GM19238 (cell line): ENCODE results near the gene RAP1GAP.

Source experiments
- DNase-seq: peaks from one replicate; pipeline ENCODE4 v3.0.0; 2011; ENCODE audit warnings: low spot score; ENCODE audit not compliant: insufficient read length

RAP1GAP gene

DNA sequence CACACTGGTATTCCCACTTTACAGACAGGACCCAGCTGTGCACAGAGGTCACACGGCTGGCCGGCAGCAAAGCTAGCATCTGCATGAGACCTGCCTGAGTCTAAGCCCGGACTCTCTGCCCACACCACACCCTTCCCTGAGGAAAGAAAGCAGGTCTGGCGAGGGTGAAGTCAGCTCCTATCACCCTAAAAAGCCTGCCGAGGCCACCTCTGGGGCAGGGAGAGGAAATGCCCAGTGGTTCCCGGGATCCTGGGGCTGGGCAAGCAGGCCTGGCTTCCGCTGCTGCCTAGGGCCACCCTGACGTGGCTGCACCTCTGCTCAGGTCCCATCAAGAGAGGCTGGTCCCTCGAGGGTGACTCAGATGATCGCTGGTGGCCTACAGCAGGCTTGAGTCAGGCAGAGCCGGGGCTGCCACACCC lies 42.2 kb downstream of the RAP1GAP start:
- no peak for DNase-seq

- no peak for DNase-seq
Observed at GRCh38 chr1:21625390-21626190, 43.6 kb downstream of the RAP1GAP start.

- DNase-seq, result no peak
Observed at GRCh38 chr1:21624571-21625389, 44.4 kb downstream of the RAP1GAP start.

DNA sequence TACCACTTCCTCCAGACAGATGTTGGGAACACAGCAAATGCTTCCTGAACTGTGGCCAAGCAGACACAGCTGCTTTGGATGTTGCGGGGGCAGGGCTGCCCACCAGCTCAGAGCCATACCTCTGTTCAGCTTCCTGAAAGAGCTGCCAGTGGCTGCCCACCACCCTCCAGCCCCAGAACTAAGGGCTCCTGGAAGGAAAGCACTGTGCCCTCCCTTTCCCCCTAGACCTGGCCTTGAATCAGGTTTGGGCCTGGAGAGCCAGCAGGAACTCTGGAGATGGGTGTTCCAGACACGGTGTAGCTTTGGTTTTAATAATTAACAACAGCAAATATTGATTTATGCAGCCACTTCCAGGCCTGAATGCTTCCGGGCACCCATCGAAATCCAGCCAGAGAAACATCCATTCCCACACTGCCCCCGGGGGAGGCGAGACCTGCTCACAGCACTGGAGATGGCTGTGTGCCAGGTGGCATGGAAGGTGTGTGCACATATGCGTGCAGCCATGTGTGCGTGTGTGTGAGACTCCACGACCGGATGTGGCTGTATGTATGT lies 45.7 kb downstream of the RAP1GAP start:
- no peak for DNase-seq

- DNase-seq, result peak; percentile 40
Observed at GRCh38 chr1:21622466-21623315, 46.5 kb downstream of the RAP1GAP start.

DNA sequence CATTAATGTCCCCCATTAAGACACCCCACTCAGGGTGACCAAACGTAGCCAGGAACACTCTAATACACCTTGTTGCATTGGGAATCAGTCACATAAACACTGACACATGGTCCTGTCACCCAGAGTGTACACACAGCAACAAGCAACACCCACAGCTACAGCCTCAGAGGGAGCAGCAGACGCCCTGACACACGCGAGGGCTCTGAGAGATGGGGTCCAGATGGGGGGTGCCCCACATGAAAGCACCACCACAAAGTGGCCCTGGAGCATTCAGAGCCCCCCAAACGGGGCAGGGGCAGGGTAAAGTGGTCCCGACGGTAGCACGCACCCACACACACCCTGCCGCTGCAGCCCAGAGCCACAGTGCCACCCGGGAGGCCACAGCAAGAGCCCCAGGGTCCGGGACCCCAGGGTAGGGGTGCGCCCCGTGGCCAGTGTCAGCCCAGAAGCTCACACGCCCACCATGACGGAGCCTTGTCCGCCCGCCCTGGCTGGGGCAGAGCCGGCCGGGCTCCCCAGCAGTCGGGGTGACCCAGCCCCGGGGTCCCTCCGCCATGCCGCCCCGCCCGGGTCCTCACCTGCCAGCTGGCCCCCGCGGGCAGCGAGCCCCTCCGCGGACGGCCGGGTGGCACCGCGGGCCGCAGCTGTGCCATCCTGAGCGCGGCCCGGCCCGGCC lies 47.3 kb downstream of the RAP1GAP start:
- no peak for DNase-seq

DNA sequence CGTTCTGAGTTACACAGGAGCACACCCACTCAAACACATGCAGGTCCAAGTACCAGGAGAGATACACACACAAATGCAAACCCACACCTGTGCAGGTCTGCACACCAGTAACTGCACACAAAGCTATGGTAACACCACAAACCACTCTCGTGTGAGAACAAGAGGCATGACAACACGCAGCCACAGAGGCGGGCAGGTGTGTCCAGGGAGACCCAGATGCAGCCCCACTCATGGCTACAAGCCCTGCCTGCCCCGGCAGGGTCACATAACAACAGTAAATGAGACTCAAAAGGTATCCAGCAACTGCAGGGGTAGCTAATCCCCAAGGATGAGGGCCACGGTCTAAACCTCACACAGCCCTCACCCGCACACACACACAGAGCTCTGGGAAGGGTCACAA lies 48.1 kb downstream of the RAP1GAP start:
- no peak for DNase-seq

DNA sequence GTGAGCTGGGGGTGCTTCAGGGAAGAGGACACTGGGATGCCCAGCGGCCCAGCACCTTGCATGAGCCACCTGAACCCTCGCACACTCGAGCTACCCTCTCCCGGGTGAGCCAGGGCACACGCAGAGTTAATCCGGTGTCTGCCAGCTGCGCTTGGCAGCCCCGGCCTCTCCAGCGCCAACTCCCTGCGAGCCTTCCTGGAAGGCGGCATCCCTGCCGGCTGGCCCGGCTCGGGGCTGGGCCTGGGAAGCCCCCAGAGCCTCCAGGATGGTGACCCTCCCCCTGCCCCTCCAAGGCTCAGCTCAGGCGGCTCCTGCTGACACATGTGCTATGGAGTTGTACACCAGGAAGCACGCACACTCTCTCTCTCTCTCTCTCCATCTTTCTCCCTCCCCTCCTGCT lies 48.7 kb downstream of the RAP1GAP start:
- no peak for DNase-seq

- DNase-seq, result no peak
Observed at GRCh38 chr1:21620011-21620410, 49.1 kb downstream of the RAP1GAP start.

GRCh38 chr1:21619375-21619947 lies 49.7 kb downstream of the RAP1GAP start:
- DNase-seq, result no peak

DNA sequence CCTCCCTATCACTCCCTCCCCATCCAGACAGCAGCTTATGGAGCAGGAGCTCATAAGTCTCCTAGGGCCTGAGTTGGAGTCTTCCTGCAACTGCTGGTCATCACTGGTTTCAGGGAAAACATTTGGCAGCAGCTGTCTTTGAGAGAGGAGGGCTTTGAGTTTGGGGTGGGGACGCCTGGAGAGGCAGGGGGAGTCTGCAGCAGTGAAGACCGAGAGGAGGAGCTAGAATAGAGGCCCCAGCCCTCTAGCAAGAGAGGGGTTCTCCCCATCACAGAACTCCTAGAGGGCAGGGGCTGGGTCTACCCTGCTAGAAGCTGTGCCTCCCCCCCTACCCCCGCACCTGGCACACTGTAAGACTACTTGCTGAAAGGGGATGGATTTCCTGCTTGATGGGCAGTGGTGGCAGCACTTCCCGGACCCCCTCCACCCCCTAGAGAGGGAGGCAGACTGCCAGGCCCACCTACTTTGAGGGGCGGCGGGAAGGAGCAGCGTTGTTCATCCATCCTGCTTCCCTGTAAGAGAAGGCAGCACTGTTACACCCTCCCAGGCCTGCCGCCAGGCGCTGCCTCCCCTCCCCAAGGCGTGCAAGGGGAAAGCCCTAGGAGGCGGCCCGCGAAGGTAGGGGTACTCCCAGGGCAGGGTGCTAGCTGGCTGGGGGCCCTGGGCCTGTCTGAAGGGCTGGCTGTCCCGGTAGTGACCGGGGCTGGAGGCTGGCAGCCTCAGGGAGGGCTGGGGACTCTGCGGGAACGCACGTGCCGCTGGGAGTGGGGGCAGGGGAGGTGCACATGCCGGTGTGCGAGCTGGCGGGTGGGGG lies 50.4 kb downstream of the RAP1GAP start:
- no peak for DNase-seq

DNA sequence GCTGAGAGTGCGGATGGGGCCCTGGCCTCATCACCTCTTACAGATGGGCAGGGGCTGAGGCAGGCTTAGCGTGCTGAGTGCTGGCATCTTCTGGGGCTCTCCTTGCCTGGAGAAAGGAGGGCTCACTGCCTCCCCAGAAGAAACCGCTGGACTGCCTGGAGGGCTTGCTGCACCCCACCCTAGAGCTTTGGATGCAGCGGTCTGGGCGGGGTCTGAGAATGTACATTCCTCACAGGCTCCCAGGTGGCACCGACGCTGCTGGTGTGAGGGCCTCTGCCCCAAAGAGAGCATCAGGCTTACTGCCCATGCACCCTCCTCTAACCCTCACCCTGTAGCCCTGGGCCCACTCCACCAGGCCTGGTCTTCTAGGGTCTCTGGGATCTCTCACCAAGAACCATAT lies 51.1 kb downstream of the RAP1GAP start:
- no peak for DNase-seq

GRCh38 chr1:21617126-21617738 lies 51.9 kb downstream of the RAP1GAP start:
- DNase-seq, result no peak

- DNase-seq, result no peak
Observed at GRCh38 chr1:21616372-21616771, 52.8 kb downstream of the RAP1GAP start.

DNA sequence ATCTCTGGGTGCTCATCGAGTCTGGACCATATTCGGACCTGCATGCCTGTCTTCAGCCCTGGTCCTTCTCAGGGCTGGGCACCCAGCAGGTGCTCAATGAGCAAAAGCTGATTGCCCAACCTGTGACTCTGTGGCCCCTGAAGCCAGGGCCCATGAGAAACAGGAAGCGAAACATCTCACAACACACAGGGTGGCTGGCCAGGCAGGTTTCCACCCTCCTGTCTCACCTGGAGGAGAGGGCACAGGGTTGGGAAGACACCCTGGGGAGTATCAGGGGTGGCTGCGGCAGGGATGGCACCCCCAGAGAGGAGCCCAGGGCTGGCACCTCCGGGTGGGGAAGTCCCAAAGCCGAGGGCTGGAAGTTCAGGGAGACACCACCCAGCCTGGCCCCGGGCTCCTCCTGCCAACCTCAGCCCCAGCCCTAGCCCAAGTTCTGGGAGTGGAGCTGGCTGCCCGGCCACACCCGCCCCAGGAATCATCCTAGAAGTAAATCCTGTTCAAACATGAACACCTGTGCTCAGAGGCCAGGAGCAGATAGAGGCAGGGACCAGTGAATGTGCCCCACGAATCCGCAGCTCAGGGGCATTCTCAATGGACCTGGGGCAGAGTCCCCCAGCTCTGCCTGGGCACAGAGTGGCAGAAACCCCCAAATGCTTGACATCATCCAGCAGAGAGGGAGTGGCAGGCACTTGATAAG lies 54.6 kb downstream of the RAP1GAP start:
- no peak for DNase-seq

GRCh38 chr1:21613072-21613867 lies 55.9 kb downstream of the RAP1GAP start:
- no peak for DNase-seq

DNA sequence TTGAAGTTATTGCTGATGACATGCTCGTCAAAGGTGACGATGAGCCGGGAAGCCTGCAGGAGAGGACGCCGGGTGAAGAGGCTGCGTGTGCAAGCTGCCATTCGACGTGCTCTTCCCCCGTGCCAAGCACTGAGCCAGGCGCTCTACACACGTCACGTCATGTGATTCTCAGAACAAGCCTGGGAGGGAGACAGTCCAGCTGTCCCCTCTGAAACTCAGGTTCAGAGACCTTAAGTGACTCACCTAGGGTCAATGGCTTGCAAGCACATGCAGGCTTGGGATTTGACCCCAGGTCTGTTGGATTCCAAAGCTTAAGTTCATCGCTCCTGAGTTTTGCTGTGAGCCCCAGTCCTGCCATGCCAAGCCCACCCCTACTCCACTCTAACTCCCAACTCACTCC lies 57.1 kb downstream of the RAP1GAP start:
- no peak for DNase-seq
